Mucosa of rectum (tissue), 2 donors: ENCODE measurements around the gene PCBP3.

Experiments used
- H3K27ac ChIP-seq, 2 donors: one replicate each; pipeline ENCODE4 v1.7.0; 2013; ENCODE audit warnings: inconsistent platforms in 2 of 2, low read depth in 2 of 2, low read length in 2 of 2
- H3K27me3 ChIP-seq, 2 donors: one replicate each; pipeline ENCODE4 v1.7.0; 2013; ENCODE audit warnings: low read length in 2 of 2; ENCODE audit not compliant: control insufficient read depth in 2 of 2, insufficient read depth in 2 of 2
- H3K36me3 ChIP-seq, 2 donors: one replicate each; pipeline ENCODE4 v1.7.0; 2013; ENCODE audit warnings: low read length in 2 of 2; ENCODE audit not compliant: control insufficient read depth in 2 of 2, insufficient read depth in 2 of 2
- H3K4me1 ChIP-seq, 2 donors: one replicate each; pipeline ENCODE4 v1.7.0; 2013; ENCODE audit warnings: low read length in 2 of 2, mild to moderate bottlenecking in 1 of 2; ENCODE audit not compliant: control insufficient read depth in 2 of 2, insufficient read depth in 2 of 2
- H3K4me3 ChIP-seq, 2 donors: one replicate each; pipeline ENCODE4 v1.7.0; 2013; ENCODE audit warnings: low read length in 2 of 2
- H3K9ac ChIP-seq, 2 donors: one replicate each; pipeline ENCODE4 v1.7.0; 2013; ENCODE audit warnings: low read length in 2 of 2, low read depth in 1 of 2, mild to moderate bottlenecking in 1 of 2
- H3K9me3 ChIP-seq, 2 donors: one replicate each; pipeline ENCODE4 v1.7.0; 2013; ENCODE audit warnings: low read length in 2 of 2; ENCODE audit not compliant: control insufficient read depth in 2 of 2
- donor health status: healthy.
- donor health status: Normal muscosa, but diverticular disease.

Gene PCBP3

GRCh38 chr21:45865106-45865835, 221.7 kb downstream of the PCBP3 start:
- H3K36me3 ChIP-seq, result no peaks in the 10 kb centered on the region
- H3K27ac ChIP-seq, result no peak overlapping the region
- no peaks in the 10 kb centered on the region for H3K4me1 ChIP-seq
- no peak overlapping the region for H3K9ac ChIP-seq
- H3K9me3 ChIP-seq, result no peaks in the 10 kb centered on the region
- H3K27me3 ChIP-seq, result no peaks in the 10 kb centered on the region
- no peak overlapping the region for H3K4me3 ChIP-seq

- Histone ChIP-seq H3K9ac (no peak overlapping the region), H3K27me3 (no peaks in the 10 kb centered on the region), H3K9me3 (no peaks in the 10 kb centered on the region), H3K4me3 (no peak overlapping the region), H3K4me1 (no peaks in the 10 kb centered on the region), H3K36me3 (no peaks in the 10 kb centered on the region), H3K27ac (no peak overlapping the region)
Measured at GRCh38 chr21:45866551-45866950, 223.0 kb downstream of the PCBP3 start.

- Histone ChIP-seq H3K27ac (no peak overlapping the region), H3K4me3 (no peak overlapping the region), H3K9me3 (no peaks in the 10 kb centered on the region), H3K9ac (no peak overlapping the region), H3K36me3 (no peaks in the 10 kb centered on the region), H3K27me3 (no peaks in the 10 kb centered on the region), H3K4me1 (no peaks in the 10 kb centered on the region)
Measured at GRCh38 chr21:45867041-45867666, 223.6 kb downstream of the PCBP3 start.

GRCh38 chr21:45867671-45868081, 224.2 kb downstream of the PCBP3 start:
- no peak overlapping the region for H3K9ac ChIP-seq
- H3K9me3 ChIP-seq, result no peaks in the 10 kb centered on the region
- H3K4me3 ChIP-seq, result no peak overlapping the region
- H3K27me3 ChIP-seq, result no peaks in the 10 kb centered on the region
- no peak overlapping the region for H3K27ac ChIP-seq
- H3K36me3 ChIP-seq, result no peaks in the 10 kb centered on the region
- H3K4me1 ChIP-seq, result no peaks in the 10 kb centered on the region

- no peak overlapping the region for H3K4me3 ChIP-seq
- no peaks in the 10 kb centered on the region for H3K9me3 ChIP-seq
- no peaks in the 10 kb centered on the region for H3K4me1 ChIP-seq
- no peaks in the 10 kb centered on the region for H3K36me3 ChIP-seq
- no peaks in the 10 kb centered on the region for H3K27me3 ChIP-seq
- no peak overlapping the region for H3K27ac ChIP-seq
- H3K9ac ChIP-seq, result no peak overlapping the region
Measured at GRCh38 chr21:45868086-45868485, 224.6 kb downstream of the PCBP3 start.

GRCh38 chr21:45868488-45868887, 225.0 kb downstream of the PCBP3 start:
- H3K4me1 ChIP-seq, result no peaks in the 10 kb centered on the region
- no peaks in the 10 kb centered on the region for H3K27me3 ChIP-seq
- H3K4me3 ChIP-seq, result no peak overlapping the region
- no peaks in the 10 kb centered on the region for H3K36me3 ChIP-seq
- H3K27ac ChIP-seq, result no peak overlapping the region
- no peaks in the 10 kb centered on the region for H3K9me3 ChIP-seq
- no peak overlapping the region for H3K9ac ChIP-seq

GRCh38 chr21:45869121-45870007, 225.8 kb downstream of the PCBP3 start:
- H3K27me3 ChIP-seq, result no peaks in the 10 kb centered on the region
- no peak overlapping the region for H3K4me3 ChIP-seq
- H3K4me1 ChIP-seq, result no peaks in the 10 kb centered on the region
- no peak overlapping the region for H3K9ac ChIP-seq
- H3K27ac ChIP-seq, result no peak overlapping the region
- H3K9me3 ChIP-seq, result no peaks in the 10 kb centered on the region
- no peaks in the 10 kb centered on the region for H3K36me3 ChIP-seq

GRCh38 chr21:45870421-45870820, 226.9 kb downstream of the PCBP3 start:
- Histone ChIP-seq H3K4me3 (no peak overlapping the region), H3K36me3 (no peaks in the 10 kb centered on the region), H3K27ac (no peak overlapping the region), H3K9ac (no peak overlapping the region), H3K27me3 (no peaks in the 10 kb centered on the region), H3K9me3 (no peaks in the 10 kb centered on the region), H3K4me1 (no peaks in the 10 kb centered on the region)

GRCh38 chr21:45870851-45871615, 227.5 kb downstream of the PCBP3 start:
- Histone ChIP-seq H3K4me3 (no peak overlapping the region), H3K4me1 (no peaks in the 10 kb centered on the region), H3K9me3 (no peaks in the 10 kb centered on the region), H3K36me3 (no peaks in the 10 kb centered on the region), H3K9ac (no peak overlapping the region), H3K27me3 (no peaks in the 10 kb centered on the region), H3K27ac (no peak overlapping the region)
